CD4-positive, alpha-beta T cell treated with Interleukin-4 for 4 hours (primary cell): Measurements from ENCODE around the gene NUP210.
A peak's percentile ranks its signal among the peaks of the same experiment; 100 is the strongest.
"Not testable (repeated sequence)": the region's sequence is repeated elsewhere in the genome, so short reads cannot be mapped to it uniquely, and the experiment has no call there.

ENCODE experiments used
- DNase-seq: peaks from one replicate; pipeline ENCODE4 v3.0.0-alpha.2; 2020

NUP210 gene

DNA sequence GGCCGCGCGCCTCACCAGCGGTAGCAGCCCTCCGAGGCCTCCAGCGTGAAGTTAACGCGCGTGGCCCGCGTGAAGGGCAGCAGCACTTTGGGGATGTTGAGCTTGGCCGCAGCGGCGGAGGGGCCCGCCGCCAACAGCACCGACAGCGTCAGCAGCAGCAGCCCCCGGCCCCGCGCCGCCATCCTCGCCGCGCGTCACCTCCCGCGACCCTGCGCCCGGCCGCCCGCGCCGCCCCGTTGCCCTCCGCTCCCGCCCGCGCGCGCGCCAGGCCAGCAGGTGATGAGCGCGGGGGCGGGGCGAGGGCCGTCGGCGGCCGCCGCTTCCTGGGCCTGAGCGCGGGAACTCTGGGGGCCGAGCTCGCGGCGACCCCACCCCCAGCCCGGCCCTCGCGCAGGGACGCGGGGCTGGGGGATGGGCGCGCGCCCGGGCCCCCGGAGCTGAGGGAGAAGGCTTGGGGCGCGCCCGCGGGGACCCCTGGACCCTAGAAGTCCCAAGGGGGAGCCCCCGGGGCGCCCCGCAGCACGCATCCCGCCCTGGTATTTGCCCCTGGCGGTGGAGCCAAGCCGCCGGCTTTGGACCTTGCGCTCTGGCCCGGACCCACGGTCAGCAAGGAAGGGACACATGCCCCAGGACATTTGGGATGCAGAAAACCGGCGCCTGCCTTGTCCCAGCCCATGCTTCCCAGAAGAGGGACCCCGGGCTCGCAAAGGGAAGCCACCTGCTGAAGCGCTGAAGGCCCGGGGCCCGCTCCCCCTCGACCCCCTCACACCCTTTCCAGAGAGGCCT lies at the start of gene NUP210:
TSS of gene NUP210 (minus strand) at position 278 of the 786 bp plus-strand sequence. CDS start at position 182, 96 bp downstream.
- peak; percentile 31 for DNase-seq

GRCh38 chr3:13466781-13467180 lies 46.7 kb upstream of the NUP210 start:
- no peak for DNase-seq

DNA sequence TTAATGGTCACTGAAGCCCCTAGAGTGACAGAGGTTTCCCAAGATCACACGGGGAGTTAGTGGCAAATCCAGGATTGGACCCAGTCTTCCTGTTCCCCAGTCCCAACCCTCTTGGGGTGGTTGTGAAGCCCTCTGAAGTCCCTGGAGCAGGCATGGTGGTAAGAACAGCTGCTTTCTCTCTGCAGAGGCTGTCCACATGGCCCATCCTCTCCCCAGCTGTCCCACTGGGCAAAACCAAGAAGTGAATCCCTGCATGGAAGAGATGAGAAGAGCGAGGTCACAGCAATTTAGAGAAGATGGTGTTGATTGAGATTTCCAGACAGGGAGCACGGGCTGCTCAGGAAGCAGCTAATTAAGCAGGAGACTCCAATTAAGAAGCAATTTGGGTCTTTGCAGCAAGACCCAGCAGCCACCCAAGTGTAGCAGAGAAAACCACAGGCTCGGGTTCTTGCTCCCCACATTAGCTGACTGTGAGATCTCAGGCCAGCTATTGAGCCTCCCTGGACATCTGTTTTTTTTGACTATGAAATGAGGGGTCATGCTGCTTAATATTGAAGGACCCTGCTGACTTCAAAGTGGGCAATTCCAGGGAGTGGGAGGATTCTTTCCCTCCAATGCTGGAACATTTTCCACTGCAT lies 45.2 kb upstream of the NUP210 start:
- DNase-seq = no peak

DNA sequence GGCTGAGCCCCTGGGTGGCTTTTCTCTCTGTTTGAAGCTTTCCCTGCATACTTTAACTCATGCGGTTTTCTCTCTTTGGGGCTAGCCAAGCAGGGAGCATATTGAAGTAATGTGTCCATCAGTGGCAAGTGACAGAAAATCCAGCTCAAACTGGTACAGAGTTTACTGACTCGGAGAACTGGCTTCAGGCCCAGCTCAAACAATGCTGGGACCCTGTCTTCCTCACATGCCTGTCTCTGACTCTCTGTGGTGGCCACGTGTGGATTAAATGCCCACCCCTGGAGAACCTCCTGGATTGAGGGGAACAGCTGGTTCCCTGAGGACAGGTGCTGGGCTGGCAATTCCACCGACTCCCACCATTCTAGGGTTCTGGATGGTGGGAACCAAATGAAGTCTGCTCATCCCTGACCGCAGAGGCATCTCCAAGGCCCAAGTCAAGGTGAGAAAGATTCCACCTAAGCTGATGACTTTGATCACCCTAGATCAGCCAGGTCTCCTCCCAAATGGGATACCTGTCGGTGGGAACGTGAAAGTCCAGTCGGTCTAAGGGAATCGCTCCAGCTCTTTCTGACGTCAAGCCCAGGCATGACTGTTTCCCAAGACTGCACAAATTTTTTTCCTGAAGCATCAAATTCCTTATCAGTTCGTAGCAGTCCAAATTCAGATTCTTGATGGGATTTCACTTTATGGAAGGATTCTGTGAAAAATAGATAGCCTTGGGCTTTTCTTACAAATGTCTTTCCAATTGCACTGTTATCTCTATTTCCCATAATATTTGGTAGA lies 43.7 kb upstream of the NUP210 start:
- DNase-seq = no peak

- DNase-seq = no peak
Observed at GRCh38 chr3:13462822-13463221, 42.7 kb upstream of the NUP210 start.

GRCh38 chr3:13462125-13462629 lies 42.1 kb upstream of the NUP210 start:
- no peak for DNase-seq

GRCh38 chr3:13461169-13462124 lies 41.3 kb upstream of the NUP210 start:
- DNase-seq = peak; percentile 65

DNA sequence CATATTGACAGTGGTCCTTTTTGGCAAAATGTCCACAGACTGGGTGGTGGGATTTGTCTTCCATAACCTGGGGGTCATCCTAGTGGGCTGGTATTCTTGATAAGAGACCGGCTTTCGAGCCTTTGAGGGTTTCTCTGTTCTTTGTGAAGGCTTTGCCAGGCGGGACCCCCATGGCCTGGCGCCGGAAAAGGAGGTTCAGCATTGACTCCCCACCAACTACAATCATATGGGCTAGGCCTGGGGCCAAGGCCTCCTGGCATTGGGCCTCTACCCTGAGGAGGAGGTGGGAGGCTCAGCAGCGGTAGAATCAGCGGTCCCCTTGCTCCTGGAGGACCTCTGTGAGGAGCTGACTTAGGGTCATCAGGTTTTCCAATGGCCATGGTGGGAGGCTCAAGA lies 40.2 kb upstream of the NUP210 start:
- DNase-seq = no peak

DNA sequence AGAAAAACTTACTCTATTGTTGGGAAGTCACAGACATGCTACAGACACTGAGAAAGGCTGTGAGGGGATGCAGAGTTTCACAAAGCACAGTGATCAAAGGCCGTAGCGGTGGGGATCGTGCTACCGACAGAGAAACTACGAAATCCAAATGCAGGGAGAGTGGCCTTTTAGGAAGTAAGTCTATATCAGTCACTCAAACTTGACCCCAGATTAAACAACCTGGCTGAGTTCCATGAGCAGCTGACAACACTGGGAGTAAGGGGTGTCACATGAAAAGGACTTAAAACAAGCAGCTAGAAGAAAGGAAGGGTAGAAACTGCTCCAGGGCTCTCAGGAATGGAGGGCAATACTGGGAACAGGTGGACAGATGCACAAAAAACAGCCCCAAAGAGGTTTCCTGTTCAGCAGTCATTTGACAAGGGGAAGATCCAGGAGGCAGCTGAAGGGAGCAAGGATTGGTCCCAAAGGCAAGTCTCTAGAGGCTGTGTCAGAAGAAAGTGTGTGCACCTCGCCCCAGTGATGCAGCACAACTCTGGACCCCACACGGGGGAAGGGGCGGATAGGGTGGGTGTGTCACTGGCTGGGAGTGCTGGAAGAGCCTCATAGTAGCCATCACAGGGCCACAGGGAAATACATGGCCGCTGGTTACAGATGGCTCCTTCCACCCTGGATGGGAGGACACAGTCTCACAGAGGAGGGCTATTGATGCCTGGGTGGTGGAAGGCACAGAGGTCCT lies 39.7 kb upstream of the NUP210 start:
- no peak for DNase-seq

GRCh38 chr3:13457593-13457992 lies 37.5 kb upstream of the NUP210 start:
- no peak for DNase-seq

GRCh38 chr3:13455644-13456043 lies 35.5 kb upstream of the NUP210 start:
- no peak for DNase-seq

GRCh38 chr3:13452490-13453335 lies 32.6 kb upstream of the NUP210 start:
- DNase-seq = peak; percentile 70

DNA sequence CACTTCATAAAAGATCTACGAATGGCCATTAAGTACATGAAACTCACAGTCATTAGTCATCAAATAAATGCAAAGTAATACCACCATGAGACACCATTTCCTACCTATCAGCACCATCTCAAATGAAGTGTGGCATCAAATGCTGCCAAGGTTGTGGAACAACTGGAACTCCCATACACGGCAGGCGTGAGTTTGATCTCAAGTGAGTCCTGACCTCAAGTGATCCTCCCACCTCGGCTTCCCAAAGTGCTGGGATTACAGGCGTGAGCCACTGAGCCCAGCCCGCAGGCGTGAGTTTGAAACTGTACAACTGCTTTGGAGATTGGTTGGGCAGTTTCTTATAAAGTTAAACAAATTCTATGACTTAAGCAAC lies 31.2 kb upstream of the NUP210 start:
- DNase-seq = peak; percentile 50

- DNase-seq = not testable (repeated sequence)
Observed at GRCh38 chr3:13442882-13443281, 22.8 kb upstream of the NUP210 start.

DNA sequence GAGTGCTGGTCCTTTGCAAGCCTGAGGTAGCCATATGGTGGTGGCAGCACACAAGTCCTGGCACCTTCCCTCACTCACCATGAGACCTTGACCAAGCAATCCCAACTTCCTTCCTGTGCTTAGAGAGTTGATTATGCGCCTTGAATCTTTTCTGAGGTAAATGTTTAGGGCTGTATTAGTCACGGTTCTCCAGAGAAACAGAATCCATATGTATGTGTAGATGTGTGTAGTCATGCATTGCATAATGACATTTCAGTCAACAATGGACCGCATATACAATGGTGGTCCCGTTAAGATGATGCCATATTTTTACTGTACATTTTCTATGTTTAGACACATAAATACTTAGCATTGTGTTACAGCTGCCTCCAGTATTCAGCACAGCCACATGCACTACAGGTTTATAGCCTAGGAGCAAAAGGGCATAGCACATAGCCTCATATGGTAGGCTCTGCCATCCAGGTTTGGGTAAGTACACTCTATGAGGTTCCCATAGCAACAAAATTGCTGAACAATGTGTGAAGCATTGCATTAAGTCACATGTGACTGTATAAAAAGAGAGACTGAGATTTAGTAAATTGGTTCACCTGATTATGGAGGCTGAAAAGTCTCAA lies 20.2 kb upstream of the NUP210 start:
- no peak for DNase-seq

DNA sequence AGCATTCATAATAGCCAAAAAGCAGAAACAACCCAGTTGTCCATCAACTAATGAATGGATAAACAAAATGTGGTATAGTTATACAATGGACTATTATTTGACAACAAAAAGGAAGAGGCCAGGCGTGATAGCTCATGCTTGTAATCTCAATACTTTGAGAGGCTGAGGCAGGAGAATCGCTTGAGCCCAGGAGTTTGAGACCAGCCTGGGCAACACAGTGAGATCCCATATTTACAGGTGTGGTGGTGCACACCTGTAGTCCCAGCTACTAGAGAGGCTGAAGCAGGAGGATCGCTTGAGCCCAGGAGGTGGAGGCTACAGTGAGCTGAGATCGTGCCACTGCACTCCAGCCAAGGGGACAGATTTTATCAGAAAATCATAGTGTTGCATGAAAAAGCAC lies 16.1 kb upstream of the NUP210 start:
- not testable (repeated sequence) for DNase-seq

- DNase-seq = no peak
Observed at GRCh38 chr3:13433912-13434311, 13.8 kb upstream of the NUP210 start.

DNA sequence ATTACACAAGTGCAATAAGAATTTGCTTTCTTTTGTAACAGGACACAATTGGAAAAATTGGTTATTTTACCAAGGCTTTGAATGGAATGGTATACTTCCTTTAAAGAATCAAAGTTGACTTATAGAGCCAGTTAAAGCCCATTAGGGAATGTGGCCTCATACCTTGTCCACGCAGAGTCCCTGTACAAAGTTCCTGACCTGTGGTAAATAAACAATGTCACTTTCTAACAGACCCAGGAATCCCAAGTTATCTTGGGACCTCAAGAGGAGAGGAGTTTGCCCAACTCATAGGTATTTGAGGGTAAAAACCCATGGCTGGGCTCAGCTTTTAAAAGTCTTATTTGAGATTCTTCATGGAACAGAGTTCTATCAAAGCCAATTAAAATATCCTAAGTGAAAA lies 12.0 kb upstream of the NUP210 start:
- no peak for DNase-seq

GRCh38 chr3:13430411-13430875 lies 10.3 kb upstream of the NUP210 start:
- not testable (repeated sequence) for DNase-seq
